Astrocyte (in vitro differentiated cells and primary cell): ENCODE results near the gene CXCL13.

Source experiments
- EZH2 ChIP-seq: IDR thresholded peaks from 2 replicates; pipeline ENCODE4 v1.6.1; 2012; ENCODE audit warnings: mild to moderate bottlenecking, low read length, inconsistent platforms; ENCODE audit not compliant: insufficient read depth
- TF ChIP-seq, protein P1 (sequence below): IDR thresholded peaks from 2 replicates; pipeline ENCODE4 v1.5.1; 2011; ENCODE audit warnings: low read depth, mild to moderate bottlenecking, inconsistent platforms, low read length, moderate library complexity; ENCODE audit not compliant: insufficient read depth

DNA sequence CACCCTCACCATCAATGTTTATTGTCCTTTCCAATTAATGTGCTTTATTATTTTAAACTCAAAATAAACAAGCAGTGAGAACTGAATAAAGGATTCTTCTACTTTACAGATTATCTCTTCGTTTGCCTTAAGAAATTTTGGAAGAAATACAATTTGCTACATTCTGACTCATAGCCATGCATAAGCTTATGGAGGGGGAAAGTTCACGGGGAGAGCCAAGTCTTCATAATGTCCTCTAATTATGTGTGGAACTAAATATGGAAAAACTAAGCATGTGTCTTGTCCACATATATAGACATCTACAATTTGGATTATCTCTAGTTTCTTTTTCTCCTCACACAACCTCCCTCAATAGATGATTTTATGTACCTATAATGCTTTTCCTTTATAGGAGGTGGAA is 17.5 kb downstream of the CXCL13 start:
- no peak for TF ChIP-seq EZH2
- TF ChIP-seq, protein P1, sequence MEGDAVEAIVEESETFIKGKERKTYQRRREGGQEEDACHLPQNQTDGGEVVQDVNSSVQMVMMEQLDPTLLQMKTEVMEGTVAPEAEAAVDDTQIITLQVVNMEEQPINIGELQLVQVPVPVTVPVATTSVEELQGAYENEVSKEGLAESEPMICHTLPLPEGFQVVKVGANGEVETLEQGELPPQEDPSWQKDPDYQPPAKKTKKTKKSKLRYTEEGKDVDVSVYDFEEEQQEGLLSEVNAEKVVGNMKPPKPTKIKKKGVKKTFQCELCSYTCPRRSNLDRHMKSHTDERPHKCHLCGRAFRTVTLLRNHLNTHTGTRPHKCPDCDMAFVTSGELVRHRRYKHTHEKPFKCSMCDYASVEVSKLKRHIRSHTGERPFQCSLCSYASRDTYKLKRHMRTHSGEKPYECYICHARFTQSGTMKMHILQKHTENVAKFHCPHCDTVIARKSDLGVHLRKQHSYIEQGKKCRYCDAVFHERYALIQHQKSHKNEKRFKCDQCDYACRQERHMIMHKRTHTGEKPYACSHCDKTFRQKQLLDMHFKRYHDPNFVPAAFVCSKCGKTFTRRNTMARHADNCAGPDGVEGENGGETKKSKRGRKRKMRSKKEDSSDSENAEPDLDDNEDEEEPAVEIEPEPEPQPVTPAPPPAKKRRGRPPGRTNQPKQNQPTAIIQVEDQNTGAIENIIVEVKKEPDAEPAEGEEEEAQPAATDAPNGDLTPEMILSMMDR, result no peak
